Measurements from ENCODE around the gene ARHGAP22.

ARHGAP22 gene

DNA sequence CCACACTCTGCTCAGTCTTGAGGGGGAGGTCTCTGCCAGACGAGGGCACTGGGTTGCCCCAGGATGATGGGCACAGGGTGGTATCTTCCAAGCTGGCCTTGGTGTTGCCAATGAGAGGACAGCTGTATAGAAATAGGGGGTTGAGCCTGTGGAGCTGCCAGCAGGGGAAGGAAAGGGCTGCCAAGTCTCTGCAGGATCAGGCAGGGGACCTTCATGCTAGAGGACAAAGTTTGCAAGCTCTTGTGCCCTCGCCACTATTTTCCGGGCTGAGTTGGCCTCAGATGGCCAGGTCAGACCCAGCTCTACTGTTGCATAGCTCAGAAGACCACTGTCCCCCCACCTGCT lies 68.7 kb downstream of the ARHGAP22 start:
- DNase-seq (ENCODE audit: low read depth in 1 of 2, low spot score in 1 of 2) = no peak

DNA sequence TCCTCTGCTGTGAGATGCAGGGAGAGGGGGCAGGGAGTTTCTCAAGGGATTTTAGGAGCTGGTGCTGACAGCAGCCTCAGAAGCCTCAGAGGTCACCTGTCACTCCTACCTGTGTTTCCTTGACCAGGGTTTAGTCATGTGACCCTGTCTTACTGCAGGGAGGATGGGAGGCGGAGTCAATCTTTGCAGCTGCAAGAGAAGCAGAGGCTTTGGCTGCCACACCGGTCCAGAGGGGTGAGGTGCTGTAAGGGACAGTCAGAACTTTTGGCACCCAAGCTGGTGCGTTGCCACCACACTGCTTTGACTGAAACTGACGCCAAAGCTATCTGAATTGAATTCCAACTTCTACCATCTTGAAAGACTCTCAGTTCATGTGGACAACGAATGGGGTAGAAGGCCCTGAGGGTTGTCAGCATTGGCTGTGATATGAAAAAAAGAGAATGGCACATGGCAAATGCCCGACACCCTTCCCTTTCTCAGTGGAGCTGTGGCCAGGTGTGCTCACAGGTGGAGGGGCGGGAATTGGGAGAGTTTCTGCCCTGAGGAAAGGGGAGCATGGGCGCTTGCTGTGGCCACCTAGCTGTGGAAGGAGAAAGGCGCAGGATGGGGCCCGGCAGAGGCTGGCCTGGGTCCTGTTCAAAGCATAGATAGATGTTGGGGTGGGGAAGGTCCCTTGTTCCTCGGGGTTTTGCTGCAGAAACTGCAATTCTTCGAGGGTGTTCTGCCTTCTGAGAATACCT lies 69.3 kb downstream of the ARHGAP22 start:
- DNase-seq (ENCODE audit: low read depth in 1 of 2, low spot score in 1 of 2) = no peak

DNA sequence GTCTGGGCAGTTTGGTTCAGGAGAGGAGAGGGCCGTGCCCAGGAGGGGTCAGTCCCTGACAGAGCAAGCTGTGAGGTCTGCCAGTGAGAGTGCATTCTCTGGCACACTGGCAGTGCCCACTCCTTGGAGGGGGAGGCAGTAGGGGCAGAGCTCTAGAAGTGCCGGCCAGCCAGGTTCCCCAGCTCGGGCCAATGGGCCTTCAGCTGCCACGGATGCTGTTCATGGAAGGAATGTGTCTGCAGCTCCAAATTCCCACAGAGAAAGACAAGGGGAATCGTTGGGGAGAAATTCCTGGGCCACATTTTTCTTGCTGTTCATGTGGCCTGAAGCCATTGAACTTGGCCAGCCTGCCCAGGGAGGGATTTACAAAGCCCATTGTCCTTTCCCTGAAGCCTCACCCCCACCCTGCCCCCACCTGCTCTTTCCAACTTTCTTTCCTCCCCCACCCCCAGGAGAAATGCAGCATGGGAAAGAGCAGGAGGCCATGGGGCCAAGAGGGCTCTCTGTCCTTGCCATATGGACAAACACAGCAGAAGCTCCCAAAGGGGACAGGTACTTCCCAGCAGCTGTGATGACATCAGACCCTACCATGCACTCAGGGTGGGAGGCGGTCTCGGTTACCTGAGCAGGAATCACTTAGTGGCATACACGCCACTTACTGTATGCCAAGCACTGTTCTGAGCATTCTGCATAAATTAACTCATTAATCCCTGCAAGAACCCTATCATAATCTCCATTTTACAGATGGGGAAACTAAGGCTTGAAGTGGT lies 70.7 kb downstream of the ARHGAP22 start:
- no peak for DNase-seq (ENCODE audit: low read depth in 1 of 2, low spot score in 1 of 2)

DNA sequence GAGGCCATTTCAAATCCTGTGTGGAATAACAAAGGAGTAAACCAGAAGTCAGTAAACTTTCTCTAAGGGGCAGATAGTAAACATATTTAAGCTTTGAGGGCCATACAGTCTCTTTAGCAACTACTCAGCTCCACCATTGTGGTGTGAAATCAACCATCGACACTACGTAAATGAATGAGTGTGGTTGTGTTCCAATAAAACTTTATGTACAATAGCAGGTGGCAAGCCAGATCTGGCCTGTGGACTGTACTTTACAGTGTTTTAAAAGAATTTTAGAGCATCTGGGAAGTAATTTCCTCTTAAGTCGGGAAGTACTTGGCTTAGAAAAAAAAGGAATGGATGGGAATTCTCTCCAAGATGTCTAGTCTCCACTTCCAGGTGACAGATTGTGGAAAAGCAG lies 71.3 kb downstream of the ARHGAP22 start:
- no peak for DNase-seq (ENCODE audit: low read depth in 1 of 2, low spot score in 1 of 2)

DNA sequence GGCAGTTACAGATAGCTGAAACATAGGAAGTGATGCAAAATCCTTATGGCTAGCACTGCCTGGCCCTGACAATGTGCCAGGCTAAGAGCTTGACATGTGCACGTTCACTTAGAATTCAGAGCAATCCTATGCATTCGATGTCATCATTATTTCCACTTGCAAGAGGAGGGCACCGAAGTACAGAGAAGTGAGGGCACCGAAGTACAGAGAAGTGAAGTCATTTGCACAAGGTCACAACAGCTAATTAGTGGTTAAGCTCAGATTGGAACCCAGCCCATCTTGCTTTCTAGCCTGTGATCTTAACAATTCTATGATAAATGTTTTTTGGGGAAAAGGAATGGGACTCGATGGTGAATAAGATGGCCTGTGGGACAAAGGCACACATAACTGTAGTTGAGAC lies 73.4 kb downstream of the ARHGAP22 start:
- no peak for DNase-seq (ENCODE audit: low read depth in 1 of 2, low spot score in 1 of 2)

DNA sequence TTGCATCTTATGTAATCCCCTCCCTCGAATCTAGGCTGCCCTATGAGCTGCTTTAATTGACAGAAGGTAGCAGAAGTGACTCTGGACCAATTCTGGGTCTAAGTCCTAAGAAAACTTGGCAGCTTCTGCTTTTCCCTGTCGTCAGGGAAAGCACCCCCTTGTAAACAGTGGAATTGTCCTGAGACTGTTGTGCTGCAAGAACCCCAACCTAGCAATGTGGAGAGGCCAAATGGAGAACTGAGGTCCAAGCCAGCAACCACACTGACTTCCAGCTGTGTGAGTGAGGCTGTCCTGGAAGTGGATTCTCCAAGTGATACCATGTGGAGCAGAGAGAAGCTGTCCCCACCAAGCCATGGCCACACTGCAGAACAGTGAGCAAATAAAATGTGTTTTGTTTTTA lies 75.5 kb downstream of the ARHGAP22 start:
- no peak for DNase-seq (ENCODE audit: low read depth in 1 of 2, low spot score in 1 of 2)

DNA sequence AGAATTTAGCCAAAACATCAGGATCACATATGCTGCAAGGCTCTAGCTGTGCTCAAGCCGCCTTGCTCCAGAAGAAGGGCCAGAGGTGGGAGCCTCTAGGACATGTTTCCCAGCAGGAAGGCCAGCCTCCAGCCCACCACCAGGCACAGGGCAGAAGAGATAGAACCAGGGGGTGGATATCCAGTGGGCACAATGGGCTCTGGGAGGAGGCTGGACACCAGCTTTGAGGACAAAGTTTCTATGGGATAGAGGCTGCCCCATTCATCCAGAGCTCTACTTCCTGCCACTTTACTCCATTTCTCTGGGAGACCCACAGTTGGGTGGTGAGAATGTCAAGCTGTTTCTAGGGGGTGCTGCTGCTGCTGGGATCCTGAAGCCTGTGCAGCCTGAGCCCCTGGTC lies 77.1 kb downstream of the ARHGAP22 start:
- DNase-seq (ENCODE audit: low read depth in 1 of 2, low spot score in 1 of 2) = no peak

DNA sequence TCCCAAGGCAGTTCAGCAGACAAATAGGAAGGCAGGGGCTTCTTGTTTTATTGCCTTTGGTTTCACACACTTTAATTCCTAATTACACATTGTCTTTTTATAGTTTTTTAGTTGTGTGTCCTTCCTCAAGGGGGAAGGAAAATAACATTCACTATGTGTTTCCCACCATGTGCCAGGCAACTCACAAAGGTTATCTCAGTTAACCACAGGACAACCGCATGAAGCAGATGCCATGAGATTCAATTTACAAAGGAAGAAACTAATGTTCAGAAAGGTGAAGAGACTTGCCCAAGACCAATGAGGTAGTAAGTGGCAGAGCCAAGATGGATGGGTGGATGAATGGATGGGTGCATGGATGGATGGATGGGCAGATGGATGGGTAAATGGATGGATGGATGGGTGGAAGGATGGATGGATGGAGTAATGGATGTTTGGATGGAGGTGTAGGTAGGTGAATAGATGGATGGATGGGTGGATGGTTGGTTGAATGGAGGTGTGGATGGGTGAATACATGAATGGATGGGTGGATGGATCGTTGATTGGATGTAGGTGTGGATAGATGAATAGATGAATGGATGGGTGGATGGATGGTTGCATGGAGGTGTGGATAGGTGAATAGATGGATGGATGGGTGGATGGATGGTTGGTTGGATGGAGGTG lies 77.9 kb downstream of the ARHGAP22 start:
- no peak for DNase-seq (ENCODE audit: low read depth in 1 of 2, low spot score in 1 of 2)

DNA sequence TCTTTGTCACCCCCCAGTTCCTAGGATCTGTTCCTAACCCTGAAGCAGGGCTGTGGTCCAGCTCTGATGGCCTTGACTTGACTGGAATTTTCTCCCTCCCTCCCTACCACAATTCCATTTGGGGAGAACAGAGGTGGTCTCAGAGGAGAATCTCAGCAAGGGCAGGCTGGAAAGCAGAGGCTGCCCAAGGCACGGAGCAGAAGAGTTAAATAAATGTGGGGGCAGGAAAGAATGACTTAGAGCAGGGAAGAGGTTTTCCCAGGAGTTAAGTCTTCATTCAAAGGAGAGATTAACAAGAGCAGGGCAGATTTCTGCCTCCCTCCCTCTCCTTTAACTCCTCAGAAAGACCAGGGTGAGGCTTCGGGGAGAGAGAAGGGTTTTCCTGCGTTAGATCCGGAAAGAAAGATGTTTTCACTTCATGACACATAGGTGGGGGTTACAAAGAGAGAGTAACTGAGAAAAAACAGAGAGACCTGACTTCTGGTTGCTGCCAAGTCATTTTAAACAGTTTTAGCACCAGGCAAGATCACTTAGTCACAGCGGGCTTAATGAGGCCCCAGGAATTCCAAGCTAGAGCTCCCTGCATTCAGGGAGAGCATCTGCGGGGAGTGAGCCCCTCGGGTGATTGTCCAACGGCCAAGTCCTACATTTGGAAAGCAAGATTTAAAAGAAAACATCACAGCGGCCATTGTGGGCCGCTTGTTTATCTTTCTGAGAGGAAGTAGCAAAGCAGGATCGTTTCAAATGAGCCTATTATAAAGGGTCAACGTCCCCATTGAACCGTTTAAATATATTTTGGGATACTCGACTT lies 78.7 kb downstream of the ARHGAP22 start:
- no peak for DNase-seq (ENCODE audit: low read depth in 1 of 2, low spot score in 1 of 2)

DNA sequence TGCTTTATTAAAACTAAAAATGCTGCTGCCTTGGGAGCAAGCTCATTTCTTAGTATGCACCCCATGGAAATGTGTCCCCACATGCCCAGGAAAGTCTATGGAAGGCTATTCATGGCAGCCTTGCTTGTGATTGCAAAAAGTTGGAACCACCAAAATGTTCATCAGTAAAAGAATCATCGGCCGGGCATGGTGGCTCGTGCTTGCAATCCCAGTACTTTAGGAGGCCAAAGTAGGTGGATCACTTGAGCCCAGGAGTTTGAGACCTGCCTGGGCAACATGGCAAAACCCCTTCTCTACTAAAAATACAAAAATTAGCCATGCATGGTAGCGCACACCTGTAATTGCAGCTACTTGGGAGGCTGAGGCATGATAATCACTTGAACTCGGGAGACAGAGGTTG lies 79.8 kb downstream of the ARHGAP22 start:
- DNase-seq (ENCODE audit: low read depth in 1 of 2, low spot score in 1 of 2) = no peak

DNA sequence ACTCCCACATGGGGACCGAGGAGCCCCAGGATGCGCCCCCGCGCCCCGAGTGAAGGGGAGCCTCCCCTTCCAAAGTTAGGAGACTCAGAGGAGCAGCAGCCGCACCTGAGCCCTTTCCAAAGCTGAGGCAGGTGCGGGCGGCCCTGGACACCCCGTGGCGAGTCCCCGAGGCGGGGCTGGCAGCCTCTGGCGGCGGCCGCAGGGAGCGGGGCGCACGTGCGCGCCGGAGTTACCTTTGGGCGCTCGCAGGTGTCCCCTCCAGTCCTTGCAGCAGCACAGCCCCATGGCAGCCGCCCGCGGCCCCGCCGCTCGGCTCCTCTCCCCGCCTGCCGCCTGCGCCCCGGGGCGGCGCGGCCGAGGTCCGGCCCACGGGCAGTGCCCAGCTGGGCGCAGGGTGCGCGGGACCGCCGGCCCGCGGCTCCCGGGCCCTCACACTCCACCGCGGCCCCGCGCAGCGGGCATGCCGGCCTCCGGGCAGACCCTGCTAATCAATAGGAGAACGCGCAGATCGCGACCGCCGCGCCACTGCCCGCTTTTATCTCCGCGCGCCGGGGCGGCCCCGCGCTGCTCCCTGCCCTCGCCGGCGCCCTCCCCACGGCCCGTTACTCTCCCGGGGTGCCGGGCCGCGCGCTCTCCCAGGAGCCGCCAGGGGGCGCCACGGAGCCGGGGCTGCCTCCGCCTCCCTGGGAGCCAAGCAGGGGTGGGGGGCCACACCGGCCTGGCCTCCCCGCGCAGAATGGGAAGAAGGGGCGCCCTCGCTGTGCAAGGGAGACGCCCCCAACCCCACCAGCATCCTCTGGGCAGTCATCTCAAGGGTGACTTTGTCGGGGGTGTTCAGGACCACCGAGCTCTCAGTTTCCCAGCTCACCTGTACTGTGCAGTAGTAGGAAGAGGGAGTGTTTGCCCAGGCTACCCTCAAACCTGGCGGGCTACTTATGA lies 80.8 kb downstream of the ARHGAP22 start:
- no peak for DNase-seq (ENCODE audit: low read depth in 1 of 2, low spot score in 1 of 2)

DNA sequence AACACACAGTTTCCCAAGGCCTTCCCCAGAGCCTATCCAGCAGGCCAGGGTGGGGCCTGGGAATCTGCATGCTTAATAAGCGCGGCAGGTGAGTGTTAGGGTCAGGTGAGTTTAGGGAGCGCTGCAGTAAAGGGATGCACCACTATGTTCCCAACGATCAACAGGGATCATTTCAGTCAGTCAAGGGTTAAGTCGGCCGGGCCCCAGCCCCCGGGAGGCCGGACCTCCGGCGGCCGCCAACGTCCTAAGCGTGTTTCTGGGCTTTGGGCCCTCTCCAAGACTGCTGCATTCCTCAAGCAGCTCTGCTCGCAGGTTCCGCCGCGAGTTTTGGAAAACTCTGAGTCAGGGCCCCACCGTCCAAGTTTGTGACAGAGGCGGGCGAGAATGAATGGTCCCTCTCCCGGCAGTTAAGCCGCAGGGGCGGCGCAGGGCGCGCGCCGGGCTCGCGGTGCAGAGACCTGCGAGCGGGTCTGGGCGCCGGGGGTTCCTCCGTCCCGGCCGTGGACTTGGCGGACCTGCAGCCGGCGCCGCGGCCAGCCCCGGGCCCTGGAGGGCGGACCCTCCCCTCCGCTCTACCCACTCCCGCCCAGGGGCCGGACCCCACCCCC lies 81.6 kb downstream of the ARHGAP22 start:
- DNase-seq (ENCODE audit: low read depth in 1 of 2, low spot score in 1 of 2) = no peak

DNA sequence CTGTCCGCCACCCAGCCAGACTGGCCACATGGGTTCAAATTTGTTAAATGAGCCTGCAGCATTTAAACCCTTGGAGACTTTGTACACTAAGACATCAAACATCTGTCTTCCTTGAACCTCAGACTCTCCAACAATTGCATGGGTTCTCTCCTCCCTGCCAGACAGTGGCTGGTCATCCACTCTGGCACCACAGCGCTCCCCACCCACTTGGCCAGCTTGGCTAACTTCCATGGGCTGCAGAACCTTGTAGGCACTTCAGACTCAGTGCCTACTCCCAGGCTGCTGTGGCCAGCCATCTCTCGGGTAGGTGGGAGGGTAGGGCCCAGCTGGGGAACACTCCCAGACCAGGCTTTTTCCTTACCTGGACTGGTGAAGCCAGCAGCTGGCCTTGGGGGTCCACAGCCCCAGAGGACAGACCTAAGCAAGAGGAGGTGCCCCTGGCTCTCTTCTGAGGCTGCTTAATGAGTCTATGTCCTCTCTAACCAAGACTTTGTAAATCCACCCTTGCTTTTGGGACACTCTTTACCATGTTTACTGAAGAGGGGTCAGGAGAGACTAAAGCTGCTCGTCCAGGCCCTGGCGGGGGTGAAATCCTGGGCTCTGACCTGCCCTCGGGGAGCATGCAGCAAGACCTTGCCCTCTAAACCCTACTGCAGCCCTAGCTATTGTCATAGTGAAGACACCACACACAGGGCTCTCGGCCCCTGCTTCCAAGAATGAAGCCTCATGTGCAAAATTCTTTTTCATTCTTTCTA lies 82.7 kb downstream of the ARHGAP22 start:
- no peak for DNase-seq (ENCODE audit: low read depth in 1 of 2, low spot score in 1 of 2)

DNA sequence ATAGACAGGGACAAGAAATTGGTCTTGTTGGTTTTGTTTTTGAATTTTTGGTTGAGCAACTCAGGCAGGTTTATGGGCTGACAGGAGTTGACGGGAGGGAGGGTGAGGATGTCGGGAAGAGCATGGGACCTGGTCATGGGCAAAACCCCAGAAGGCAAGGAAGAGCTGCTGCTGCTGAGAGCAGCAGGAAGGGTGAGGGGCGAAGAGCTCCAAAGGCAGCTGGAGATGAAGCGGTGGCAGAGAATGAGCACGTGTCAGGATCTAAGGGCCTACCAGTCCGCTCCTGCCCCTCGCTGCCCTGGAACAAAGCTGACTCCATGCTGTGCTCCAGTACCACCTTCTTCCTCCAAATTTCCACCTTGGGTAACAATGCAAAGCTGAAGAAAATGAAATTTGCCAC lies 84.3 kb downstream of the ARHGAP22 start:
- no peak for DNase-seq (ENCODE audit: low read depth in 1 of 2, low spot score in 1 of 2)

DNA sequence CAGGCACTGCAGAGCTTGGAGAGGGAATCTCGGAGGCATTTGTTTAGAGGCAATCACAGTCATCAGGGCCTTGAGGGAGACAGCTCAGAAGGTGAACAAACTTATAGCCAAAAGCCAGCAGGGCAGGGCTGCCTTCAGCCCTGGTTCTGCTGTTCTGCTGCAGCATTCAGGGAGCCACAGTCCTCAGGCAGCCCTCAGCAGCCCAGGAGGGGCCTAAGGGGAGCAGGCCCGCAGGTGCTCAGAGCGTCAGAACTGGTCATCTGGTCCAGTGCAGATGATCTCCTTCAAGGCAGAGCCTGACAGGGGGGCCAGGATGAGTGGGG lies 84.7 kb downstream of the ARHGAP22 start:
- no peak for DNase-seq (ENCODE audit: low read depth in 1 of 2, low spot score in 1 of 2)

DNA sequence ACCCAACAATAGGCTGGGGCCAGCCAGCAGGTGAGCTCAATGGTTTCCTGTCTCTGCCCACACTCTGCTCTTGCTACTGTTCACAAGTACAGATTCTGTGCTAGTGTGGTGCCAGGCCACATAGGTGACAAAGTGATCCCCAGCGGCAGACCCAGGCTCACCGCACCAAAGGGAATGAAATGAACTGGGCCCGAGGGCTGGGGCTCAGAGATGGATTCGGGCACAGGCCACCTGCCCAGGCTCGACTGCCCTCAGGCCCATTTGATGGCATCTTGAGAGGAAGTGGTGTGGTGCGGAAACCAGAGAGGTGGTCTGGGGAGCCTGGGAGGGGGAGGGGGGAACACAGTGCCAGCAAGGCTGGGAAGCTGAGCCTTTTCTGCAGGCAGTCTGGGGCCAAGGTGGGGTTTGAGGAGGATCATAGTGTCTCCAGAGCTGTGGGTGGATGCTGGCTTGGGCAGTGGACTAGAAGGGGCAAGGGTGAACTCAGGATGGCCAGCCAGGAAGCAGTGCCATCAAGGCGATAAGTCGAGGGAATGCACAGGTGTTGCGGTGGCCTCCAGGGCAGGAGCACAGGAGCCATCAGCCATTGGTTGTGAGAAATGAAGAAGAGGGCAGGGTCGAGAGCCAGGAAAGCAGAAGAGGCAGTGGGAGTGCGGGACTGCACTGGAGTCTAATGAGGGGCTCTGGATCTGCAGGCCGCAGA lies 85.2 kb downstream of the ARHGAP22 start:
- DNase-seq (ENCODE audit: low read depth in 1 of 2, low spot score in 1 of 2) = no peak

DNA sequence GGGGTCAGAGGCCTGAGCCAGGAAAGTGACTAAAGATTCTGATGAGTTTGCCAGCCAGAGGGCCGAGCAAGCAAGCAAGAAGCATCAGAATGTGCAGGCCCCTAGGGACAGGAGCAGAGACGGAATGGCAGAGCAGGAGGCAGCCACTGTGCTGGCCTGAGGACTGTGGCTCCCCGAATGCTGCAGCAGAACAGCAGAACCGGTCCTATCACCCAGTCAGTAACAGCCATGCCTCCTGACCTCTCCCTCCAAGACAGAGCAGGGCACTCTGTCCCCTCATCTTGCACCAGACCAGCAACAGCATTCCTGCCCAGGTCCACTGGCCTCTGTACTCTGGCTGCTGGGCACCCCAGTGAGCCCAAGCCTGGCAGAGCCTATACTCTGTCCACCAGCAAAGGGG lies 85.9 kb downstream of the ARHGAP22 start:
- no peak for DNase-seq (ENCODE audit: low read depth in 1 of 2, low spot score in 1 of 2)

DNA sequence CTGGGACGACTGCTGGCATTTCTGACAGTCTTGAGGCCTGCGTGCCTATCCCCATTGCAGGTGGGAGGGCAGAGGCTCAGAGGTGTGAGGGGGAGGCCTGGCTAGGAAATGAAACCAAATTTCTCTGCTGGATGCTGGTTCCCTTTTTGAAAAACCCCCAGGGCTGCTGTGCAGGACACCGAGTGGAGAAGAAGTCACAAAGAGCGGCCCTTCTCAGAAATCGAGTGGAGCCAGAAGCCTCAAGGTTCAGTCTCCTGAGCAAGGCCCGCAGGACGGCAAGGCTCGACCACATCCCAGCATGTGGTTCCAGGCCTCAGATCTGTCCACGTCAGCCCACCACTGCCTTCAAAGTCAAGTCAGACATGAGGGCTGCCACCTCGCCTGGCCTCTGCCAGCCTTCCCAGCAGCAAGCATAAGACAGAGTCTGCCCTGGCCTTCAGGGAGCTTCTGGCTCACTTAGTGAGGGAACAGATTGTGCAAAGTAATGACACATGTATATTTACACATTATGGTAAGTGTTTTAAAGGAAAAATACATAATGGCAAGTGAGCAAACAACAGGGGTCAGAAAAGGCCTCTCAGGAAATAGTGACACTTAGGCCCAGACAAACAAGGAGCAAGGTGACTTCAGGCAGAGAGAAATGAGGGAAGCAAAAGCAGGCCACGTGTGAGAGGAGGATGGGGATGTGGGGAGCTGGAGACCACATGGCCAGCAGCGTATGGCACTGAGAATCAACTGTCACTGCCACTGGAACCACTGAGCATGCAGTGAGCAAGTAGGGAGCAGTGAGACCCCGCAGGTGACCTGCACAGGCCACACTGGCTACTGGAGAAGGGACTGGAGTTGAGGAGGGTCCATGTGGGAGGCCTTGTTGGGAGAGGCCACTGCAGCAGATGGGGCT lies 86.7 kb downstream of the ARHGAP22 start:
- no peak for DNase-seq (ENCODE audit: low read depth in 1 of 2, low spot score in 1 of 2)

Data from activated T-helper 1 cell treated with anti-CD3 and anti-CD28 coated beads, Interleukin-2, amount 50 U/mL, for 16 hours (primary cell).